Measurements from ENCODE around the gene SEC11C. TPM values are rescaled to one million over a fixed set of nuclear protein-coding genes. Genes with fewer than 3 reads are reported as not detected.

SEC11C gene
- total and polyA plus RNA-seq, 9 of the 15 experiments (the other 6 are each of a cell fraction or from before 2014, with no cell fraction given) = 22.0 to 71.3 (median 36.5) TPM

DNA sequence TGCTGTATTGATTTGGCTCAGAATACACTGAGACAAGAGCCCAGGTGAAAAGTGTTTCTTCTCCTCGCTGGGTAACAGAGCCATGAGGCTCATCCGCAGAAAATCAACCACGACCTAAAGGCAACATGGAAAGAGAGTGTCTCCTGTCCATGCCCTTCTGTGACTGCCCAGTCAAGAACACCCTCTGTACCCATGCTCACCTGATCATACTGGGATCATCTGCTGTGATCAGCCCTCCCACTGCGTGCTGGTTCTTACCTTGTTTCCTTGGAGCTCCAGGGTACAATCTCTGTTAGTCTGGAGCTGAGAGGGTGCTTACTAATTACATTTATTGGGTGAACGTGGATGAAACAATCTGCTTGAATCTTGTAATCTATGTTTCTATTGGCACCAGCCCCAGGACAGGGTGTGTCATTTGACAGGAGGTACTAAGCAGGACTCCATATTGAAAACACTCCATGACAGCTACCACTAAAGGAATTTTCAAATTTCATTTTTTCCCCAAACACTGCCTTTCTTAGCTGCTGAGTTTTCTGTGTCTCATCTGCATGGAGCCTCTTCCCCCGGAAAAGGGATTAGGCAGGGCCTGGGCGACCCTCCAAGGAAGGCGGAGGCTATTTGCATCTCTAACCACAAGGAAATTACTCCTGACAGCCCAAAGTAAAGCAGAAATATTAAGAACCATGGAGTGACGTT is 40.6 kb downstream of the SEC11C start:
- Histone ChIP-seq H3K36me3 (ENCODE audit: control insufficient read depth, insufficient read depth, low read length) (no peaks in the 10 kb centered on the region), H3K9me3 (replicated peaks; ENCODE audit: control insufficient read depth, insufficient read depth, low read depth, low read length) (no peaks in the 10 kb centered on the region), H3K27ac (ENCODE audit: extremely low read depth, low read depth, low read length) (no peak overlapping the region), H4K20me1 (replicated peaks; ENCODE audit: control insufficient read depth, insufficient read depth, low read length) (no peaks in the 10 kb centered on the region), H2AFZ (ENCODE audit: low read depth, low read length) (no peak overlapping the region), H3K9ac (ENCODE audit: insufficient read depth in 1 of 2, low read depth in 2 of 2, low read length in 2 of 2) (no peak overlapping the region), H3K27me3 (ENCODE audit: control insufficient read depth in 2 of 2, insufficient read depth in 2 of 2, low read length in 2 of 2) (no peaks in the 10 kb centered on the region; a peak in 1 of 5 replicates), H3K4me2 (ENCODE audit: insufficient read depth, low read length) (no peak overlapping the region), H3K79me2 (ENCODE audit: control insufficient read depth, insufficient read depth, low read length) (no peaks in the 10 kb centered on the region), H3K4me3 (no peak overlapping the region), H3K9me1 (ENCODE audit: control insufficient read depth, insufficient read depth, low read length) (no peaks in the 10 kb centered on the region), H3K4me1 (replicated peaks in 1 of 2; ENCODE audit: control insufficient read depth in 2 of 2, insufficient read depth in 2 of 2, low read length in 2 of 2) (no peaks in the 10 kb centered on the region)
- no peak for ATAC-seq
- POLR2A ChIA-PET = no interaction called here
- FAIRE-seq = no peak
- DNase-seq (ENCODE audit: extremely low read depth in 1 of 4, low spot score in 3 of 4) = no peak
- intact Hi-C loops (cut with micrococcal nuclease) = no loop called here
- in situ Hi-C loops (cut with MboI) = no loop called here
- BruUV-seq (replicated peaks) = no TSS peak
- CTCF ChIA-PET (ENCODE audit: low intra/inter-chr PET ratio) = no interaction called here
- 0% methylated on average over 8 of the region's 9 CpGs for WGBS (ENCODE audit: insufficient coverage, low coverage, missing lambda C conversion rate)
- TF ChIP-seq ZFP36 (IDR thresholded peaks at IDR 0.05; ENCODE audit: low read depth, low read length, partially characterized antibody) (no peak), RNF2 (IDR thresholded peaks at IDR 0.05) (no peak), EHMT2 (IDR thresholded peaks at IDR 0.05) (no peak), ZNF232 (CRISPR knock-in tag; IDR thresholded peaks at IDR 0.05) (no peak), POLR2A (conservative IDR thresholded peaks at IDR 0.05) (no peak), U2AF2 (optimal IDR thresholded peaks at IDR 0.05; ENCODE audit: low read depth, low read length) (no peak), IFI16 (CRISPR knock-in tag; IDR thresholded peaks at IDR 0.05) (no peak)
- TF ChIP-seq, protein P1, sequence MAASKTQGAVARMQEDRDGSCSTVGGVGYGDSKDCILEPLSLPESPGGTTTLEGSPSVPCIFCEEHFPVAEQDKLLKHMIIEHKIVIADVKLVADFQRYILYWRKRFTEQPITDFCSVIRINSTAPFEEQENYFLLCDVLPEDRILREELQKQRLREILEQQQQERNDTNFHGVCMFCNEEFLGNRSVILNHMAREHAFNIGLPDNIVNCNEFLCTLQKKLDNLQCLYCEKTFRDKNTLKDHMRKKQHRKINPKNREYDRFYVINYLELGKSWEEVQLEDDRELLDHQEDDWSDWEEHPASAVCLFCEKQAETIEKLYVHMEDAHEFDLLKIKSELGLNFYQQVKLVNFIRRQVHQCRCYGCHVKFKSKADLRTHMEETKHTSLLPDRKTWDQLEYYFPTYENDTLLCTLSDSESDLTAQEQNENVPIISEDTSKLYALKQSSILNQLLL (CRISPR knock-in tag; IDR thresholded peaks at IDR 0.05; ENCODE audit: borderline replicate concordance) = no peak
- TF ChIP-seq, protein P2, sequence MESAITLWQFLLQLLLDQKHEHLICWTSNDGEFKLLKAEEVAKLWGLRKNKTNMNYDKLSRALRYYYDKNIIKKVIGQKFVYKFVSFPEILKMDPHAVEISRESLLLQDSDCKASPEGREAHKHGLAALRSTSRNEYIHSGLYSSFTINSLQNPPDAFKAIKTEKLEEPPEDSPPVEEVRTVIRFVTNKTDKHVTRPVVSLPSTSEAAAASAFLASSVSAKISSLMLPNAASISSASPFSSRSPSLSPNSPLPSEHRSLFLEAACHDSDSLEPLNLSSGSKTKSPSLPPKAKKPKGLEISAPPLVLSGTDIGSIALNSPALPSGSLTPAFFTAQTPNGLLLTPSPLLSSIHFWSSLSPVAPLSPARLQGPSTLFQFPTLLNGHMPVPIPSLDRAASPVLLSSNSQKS (CRISPR knock-in tag; IDR thresholded peaks at IDR 0.05) = no peak
- TF ChIP-seq, protein P3, sequence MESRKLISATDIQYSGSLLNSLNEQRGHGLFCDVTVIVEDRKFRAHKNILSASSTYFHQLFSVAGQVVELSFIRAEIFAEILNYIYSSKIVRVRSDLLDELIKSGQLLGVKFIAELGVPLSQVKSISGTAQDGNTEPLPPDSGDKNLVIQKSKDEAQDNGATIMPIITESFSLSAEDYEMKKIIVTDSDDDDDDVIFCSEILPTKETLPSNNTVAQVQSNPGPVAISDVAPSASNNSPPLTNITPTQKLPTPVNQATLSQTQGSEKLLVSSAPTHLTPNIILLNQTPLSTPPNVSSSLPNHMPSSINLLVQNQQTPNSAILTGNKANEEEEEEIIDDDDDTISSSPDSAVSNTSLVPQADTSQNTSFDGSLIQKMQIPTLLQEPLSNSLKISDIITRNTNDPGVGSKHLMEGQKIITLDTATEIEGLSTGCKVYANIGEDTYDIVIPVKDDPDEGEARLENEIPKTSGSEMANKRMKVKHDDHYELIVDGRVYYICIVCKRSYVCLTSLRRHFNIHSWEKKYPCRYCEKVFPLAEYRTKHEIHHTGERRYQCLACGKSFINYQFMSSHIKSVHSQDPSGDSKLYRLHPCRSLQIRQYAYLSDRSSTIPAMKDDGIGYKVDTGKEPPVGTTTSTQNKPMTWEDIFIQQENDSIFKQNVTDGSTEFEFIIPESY (CRISPR knock-in tag; IDR thresholded peaks at IDR 0.05) = no peak
- TF ChIP-seq, protein P4, sequence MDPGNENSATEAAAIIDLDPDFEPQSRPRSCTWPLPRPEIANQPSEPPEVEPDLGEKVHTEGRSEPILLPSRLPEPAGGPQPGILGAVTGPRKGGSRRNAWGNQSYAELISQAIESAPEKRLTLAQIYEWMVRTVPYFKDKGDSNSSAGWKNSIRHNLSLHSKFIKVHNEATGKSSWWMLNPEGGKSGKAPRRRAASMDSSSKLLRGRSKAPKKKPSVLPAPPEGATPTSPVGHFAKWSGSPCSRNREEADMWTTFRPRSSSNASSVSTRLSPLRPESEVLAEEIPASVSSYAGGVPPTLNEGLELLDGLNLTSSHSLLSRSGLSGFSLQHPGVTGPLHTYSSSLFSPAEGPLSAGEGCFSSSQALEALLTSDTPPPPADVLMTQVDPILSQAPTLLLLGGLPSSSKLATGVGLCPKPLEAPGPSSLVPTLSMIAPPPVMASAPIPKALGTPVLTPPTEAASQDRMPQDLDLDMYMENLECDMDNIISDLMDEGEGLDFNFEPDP (CRISPR knock-in tag; IDR thresholded peaks at IDR 0.05) = no peak
- TF ChIP-seq, protein P5, sequence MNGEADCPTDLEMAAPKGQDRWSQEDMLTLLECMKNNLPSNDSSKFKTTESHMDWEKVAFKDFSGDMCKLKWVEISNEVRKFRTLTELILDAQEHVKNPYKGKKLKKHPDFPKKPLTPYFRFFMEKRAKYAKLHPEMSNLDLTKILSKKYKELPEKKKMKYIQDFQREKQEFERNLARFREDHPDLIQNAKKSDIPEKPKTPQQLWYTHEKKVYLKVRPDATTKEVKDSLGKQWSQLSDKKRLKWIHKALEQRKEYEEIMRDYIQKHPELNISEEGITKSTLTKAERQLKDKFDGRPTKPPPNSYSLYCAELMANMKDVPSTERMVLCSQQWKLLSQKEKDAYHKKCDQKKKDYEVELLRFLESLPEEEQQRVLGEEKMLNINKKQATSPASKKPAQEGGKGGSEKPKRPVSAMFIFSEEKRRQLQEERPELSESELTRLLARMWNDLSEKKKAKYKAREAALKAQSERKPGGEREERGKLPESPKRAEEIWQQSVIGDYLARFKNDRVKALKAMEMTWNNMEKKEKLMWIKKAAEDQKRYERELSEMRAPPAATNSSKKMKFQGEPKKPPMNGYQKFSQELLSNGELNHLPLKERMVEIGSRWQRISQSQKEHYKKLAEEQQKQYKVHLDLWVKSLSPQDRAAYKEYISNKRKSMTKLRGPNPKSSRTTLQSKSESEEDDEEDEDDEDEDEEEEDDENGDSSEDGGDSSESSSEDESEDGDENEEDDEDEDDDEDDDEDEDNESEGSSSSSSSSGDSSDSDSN (IDR thresholded peaks at IDR 0.05; ENCODE audit: borderline replicate concordance in 1 of 2, low read depth in 2 of 2, low read length in 2 of 2) = no peak
- TF ChIP-seq, protein P6, sequence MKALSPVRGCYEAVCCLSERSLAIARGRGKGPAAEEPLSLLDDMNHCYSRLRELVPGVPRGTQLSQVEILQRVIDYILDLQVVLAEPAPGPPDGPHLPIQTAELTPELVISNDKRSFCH (CRISPR knock-in tag; IDR thresholded peaks at IDR 0.05) = no peak
- TF ChIP-seq, protein P6 (tag; IDR thresholded peaks at IDR 0.05) = no peak
